ENCODE data around the gene SHC1.

Gene SHC1

DNA sequence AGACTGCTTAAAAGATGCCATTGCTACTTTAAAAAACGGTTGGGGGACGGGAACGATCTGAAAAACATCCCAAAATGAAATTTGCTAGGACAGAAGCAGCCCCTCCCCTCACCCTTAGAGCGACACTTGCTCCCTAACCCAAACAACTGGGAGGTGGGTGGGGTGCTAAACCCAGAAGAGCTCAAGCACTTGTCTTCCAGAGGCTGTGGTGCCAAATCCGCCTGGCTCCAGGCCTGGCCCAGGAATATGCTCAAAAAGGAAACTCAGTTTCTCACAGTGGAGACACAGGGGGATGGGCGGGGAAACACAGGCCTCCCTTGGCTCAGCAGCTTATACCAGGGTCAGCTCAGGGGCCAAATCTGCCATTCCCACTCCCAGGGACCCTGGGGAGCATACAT is 14.0 kb downstream of the SHC1 start:
- DNase-seq: peak in 1 of 3 experiments; percentile 44

GRCh38 chr1:154955718-154956543 is 14.6 kb downstream of the SHC1 start, which contains the start of gene PBXIP1:
Gene PBXIP1, minus strand, starts transcription at chr1:154956099. Its CDS starts 2,378 bp downstream, at chr1:154953721.
- peak; percentile 90 to 99 (median 97) for DNase-seq

- peak; percentile 37 to 91 (median 75) for DNase-seq
These were observed 15.4 kb downstream of the SHC1 start for GRCh38 chr1:154955039-154955717.

GRCh38 chr1:154954541-154954940 is 16.0 kb downstream of the SHC1 start:
- DNase-seq: peak in 1 of 3 experiments; percentile 37

GRCh38 chr1:154953611-154954038 is 16.9 kb downstream of the SHC1 start:
- peak in 1 of 3 experiments; percentile 8 for DNase-seq

DNA sequence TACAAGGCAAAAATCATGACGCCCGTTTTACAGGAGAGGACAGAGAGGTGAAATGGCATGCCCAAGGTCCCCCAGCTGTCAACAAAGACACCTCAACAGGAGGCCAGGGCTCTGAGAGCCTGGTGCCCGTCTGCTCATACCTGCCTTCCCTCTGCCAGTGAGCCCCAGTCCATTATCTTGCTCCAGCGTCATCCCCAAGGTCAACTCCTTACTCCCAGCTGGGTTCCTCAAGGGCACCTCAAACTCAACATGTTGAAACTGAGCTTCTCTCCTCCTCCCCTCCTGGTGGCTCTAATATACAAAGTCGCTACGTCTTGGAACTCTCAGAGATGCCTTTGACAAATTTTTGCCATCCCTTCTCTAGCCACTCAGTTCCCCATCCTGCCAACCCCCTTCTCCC is 17.9 kb downstream of the SHC1 start:
- no peak for DNase-seq

DNA sequence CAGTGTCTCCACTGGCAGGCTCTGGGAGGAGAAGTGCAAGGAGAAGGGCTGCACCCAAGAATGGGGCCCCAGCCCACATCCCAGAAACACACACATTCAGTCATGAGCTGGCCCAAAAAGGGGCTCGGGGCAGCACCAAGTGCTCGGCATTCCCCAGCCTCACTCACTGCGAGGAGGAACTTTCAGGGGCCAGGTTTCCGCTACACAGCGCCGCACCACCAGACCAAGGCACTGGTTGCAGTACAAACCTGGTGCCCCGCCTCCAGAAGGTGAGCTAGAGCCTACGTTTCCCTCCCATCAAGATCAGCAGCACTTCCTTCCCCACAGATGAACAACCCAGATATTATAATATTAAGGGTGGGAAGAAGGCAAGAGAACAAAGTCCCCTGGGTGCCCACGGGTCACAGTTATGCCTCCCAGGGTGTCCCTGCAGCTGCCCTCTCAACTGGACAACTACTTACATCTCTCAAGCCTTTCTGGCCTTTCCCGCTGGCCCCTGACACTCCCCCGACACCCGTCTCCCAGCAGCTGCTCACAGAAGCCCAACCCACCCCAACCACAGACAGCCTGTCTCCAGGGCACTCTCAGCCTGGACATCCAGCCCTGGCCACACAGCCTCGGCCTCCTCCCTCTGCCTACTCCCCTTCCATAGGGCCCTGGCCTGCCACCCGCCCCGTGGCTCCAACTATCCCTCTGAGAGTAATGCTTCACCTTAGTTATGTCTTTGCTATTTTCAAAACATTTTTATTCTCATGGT is 18.5 kb downstream of the SHC1 start:
- DNase-seq: no peak

- no peak for DNase-seq
These were observed 22.5 kb downstream of the SHC1 start for GRCh38 chr1:154948079-154948478.

DNA sequence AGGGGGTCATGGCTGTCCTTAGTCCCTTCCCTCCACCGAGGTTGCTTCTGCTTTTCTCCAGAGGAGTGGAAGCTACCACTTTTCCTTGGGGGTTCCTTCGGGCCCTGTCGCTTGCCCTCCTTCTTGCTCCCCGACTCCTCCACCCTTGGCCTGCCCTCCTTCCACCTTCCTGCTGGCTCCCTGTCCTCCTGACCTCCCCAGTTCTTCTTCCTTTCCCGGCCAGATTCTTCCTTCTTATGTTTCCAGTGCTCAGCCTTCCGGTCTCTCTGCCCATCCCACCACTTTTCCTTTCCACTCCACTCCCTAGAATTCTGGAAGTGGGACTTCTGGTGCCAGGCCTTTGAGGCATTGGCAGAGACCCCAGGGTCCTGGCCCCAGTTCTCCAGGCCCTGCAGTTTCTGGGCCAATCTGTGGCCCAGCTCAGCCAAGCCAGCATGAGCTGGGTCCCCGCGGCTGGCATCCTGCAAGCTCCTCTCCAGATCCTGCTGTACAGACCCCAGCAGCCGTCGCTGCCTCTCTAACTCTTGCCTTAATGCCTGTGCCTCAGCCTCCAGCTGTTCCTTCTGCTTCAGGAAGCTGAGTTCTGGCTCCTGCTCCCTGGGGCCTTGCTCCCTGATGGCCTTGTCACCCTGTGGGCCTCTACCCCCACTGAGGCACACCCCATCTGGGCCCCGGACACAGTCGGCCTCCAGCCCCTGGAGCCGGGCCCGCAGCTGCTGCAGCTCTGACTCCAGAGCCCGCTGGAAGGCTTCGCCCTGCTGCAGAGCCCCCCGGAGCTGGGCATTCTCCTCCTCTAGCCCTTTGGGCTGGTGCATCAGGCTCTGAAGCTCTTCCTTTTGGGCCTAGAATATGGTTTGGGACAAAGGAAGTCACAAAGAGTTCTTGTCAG is 24.3 kb downstream of the SHC1 start:
- no peak for DNase-seq

- DNase-seq: no peak
These were observed 25.2 kb downstream of the SHC1 start for GRCh38 chr1:154945160-154945961.

GRCh38 chr1:154944401-154945159 is 26.0 kb downstream of the SHC1 start:
- no peak for DNase-seq

DNA sequence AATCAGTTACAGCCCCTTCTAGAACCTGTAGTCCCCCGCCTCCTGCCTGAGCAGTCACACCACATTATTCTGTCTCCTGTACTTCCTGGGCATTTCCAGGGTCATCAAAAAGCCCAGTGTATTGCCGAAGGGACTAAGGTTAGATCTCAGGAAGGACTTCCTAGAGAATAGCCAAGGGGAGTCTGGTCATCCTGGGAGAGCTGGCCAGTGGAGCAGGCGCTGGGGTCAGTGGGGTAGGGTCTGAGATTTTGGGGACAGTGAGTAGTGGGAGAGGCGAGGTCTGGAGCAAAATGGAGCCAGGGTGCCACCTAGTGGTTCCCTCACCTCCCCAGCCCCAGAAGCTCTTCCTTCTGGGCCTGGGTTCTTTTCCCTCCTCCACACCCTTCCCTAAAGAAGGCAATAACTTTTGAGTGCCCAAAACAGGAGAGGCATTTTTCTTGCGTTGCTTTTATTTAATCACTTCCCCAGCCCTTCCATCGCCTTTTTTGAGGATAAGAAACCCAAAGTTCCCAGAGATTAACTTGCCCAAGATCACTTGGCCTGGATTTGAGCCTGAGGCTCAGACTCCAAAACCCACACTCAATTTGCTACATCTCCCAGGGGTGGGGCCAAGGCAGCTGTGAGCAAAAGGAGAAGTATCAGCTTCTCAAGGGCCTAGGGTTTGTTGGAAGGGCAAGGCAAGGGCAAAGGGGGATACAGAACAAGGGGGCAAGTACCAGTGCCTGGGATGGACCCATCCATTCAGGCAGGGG is 26.7 kb downstream of the SHC1 start:
- DNase-seq: peak; percentile 40 to 60 (median 46)

GRCh38 chr1:154941333-154942013 is 29.1 kb downstream of the SHC1 start:
- peak in 1 of 3 experiments; percentile 29 for DNase-seq

DNA sequence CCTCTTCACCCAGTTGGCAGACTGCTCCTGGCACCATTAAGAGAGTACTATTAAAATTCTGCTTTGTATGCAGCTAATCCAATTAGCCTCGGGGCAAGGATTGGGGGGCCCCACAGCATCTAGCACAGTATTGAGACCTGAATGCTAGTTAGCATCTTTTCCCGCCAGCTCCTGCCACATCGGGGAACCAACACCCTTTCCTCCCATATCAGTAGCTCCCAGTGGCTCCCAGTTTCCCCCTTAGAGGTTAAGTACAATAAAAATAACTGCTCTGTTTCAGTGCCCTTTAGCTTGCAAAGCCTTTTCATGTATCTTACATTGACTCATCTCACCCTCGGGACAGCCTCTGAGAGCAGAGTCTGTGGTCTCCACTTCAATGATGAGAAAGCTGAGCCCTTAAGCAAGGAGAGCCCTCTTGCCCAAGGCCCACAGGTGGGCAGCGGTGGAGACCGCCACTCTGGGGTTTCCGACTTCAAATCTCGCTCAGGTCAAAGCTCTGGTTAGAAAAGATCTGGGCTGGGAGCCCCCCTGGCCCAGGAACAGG is 29.8 kb downstream of the SHC1 start:
- no peak for DNase-seq

DNA sequence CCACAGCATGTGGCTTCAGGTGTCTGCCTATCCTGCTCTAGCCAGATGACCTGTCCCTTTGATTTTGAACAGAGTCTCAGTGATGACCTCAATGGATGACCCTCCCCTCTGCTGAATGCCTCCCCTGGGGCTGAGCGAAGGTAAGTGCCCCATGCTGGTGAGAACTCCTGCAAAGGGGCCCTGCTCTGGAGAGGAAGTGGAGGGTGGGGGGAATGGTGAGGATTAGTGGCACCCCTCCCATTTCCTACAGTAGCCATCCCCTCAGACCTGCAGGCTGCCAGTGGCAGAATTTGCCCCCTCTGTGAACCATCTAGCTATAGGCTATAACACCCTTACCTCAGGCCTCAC is 30.4 kb downstream of the SHC1 start:
- no peak for DNase-seq

GRCh38 chr1:154938604-154939399 is 31.7 kb downstream of the SHC1 start:
- DNase-seq: no peak

DNA sequence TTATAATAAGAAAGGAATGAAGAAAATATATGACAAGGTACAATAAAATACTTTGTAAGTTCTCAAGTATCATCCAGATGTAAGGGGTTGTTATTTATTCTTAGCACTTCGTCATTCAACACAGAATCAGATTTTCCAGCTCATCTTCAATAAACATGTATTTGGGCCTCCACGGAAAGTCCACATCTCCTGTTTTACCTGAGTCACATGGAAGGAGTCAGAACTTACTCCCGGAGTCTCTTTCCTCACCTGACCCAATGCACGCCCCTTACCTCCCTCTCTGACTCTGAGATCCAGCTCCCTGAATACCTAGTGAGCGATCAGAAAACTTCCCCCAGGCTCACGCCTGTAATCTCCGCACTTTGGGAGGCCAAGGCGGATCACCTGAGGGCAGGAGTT is 32.6 kb downstream of the SHC1 start:
- no peak for DNase-seq

Data from NCI-H1417 (cell line).